ENCODE data around the gene PLEKHA6.

DNA sequence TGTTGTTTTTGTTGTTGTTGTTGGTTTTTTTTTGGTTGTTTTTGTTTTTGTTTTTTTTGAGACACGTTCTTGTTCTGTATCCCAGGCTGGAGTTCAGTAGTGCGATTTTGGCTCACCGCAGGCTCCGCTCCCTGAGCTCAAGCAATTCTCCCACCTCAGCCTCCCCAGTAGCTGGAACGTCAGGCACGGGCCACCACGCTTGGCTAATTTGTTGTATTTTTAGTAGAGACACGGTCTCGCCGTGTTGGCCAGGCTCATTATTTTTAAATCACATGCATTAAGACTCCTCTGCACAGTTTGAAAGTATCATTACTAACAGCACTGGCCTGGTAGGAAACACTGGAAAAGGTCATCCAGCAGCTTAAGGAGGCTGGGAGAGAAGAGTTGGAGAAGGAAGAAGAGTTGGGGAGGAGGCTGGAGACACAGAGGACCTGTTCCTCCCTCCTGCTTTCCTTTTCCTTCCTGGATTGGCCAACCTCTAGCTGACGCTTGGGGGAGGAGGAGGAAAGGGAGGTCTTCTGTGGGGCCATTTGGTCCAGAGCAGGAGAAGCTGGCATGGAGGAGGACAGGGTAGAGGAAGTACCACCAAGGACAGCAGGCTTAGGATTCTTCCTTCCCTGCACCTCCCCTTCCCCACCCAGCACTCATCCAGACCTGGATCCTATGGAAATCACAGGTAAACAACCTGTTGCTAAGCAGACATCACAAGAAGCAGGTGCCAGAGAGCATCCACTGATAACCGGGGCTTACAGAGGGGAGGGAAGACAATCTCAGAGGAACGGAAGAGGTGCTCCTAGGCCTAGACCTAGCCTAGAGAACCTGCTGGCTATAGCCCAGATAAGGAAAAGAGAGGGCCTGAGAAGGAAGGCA is 74.1 kb downstream of the PLEKHA6 start:
- TF ChIP-seq, protein P1, sequence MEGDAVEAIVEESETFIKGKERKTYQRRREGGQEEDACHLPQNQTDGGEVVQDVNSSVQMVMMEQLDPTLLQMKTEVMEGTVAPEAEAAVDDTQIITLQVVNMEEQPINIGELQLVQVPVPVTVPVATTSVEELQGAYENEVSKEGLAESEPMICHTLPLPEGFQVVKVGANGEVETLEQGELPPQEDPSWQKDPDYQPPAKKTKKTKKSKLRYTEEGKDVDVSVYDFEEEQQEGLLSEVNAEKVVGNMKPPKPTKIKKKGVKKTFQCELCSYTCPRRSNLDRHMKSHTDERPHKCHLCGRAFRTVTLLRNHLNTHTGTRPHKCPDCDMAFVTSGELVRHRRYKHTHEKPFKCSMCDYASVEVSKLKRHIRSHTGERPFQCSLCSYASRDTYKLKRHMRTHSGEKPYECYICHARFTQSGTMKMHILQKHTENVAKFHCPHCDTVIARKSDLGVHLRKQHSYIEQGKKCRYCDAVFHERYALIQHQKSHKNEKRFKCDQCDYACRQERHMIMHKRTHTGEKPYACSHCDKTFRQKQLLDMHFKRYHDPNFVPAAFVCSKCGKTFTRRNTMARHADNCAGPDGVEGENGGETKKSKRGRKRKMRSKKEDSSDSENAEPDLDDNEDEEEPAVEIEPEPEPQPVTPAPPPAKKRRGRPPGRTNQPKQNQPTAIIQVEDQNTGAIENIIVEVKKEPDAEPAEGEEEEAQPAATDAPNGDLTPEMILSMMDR (IDR thresholded peaks at IDR 0.05): no peak
- no peak for TF ChIP-seq POLR2AphosphoS5 (IDR thresholded peaks at IDR 0.05; ENCODE audit: low read depth, low read length)
- TF ChIP-seq TCF7L2 (IDR thresholded peaks at IDR 0.05; ENCODE audit: low read depth, low read length): no peak
- TF ChIP-seq SIN3A (IDR thresholded peaks at IDR 0.05; ENCODE audit: borderline replicate concordance, insufficient read depth, low read depth, low read length): no peak
- TF ChIP-seq, protein P2, sequence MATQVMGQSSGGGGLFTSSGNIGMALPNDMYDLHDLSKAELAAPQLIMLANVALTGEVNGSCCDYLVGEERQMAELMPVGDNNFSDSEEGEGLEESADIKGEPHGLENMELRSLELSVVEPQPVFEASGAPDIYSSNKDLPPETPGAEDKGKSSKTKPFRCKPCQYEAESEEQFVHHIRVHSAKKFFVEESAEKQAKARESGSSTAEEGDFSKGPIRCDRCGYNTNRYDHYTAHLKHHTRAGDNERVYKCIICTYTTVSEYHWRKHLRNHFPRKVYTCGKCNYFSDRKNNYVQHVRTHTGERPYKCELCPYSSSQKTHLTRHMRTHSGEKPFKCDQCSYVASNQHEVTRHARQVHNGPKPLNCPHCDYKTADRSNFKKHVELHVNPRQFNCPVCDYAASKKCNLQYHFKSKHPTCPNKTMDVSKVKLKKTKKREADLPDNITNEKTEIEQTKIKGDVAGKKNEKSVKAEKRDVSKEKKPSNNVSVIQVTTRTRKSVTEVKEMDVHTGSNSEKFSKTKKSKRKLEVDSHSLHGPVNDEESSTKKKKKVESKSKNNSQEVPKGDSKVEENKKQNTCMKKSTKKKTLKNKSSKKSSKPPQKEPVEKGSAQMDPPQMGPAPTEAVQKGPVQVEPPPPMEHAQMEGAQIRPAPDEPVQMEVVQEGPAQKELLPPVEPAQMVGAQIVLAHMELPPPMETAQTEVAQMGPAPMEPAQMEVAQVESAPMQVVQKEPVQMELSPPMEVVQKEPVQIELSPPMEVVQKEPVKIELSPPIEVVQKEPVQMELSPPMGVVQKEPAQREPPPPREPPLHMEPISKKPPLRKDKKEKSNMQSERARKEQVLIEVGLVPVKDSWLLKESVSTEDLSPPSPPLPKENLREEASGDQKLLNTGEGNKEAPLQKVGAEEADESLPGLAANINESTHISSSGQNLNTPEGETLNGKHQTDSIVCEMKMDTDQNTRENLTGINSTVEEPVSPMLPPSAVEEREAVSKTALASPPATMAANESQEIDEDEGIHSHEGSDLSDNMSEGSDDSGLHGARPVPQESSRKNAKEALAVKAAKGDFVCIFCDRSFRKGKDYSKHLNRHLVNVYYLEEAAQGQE (IDR thresholded peaks at IDR 0.05; ENCODE audit: insufficient read depth in 1 of 2, low read depth in 2 of 2, low read length in 1 of 2): no peak

Data from Panc1 (cell line).